ENCODE results near the gene RABGAP1L. TPM values are rescaled to one million over a fixed set of nuclear protein-coding genes. Genes with fewer than 3 reads are reported as not detected.
A peak's percentile ranks its signal among the peaks of the same experiment; 100 is the strongest.

RABGAP1L gene
- polyA plus RNA-seq, 1 donor = 51.9 TPM

GRCh38 chr1:174748586-174748985 lies 589.3 kb downstream of the RABGAP1L start:
- no peak overlapping the region for H3K4me3 ChIP-seq (ENCODE audit: low read length)
- no CpG with 5 or more reads among the region's 7 CpGs for WGBS (ENCODE audit: insufficient coverage, low lambda C conversion rate)
- no peak for DNase-seq
- H3K27ac ChIP-seq (ENCODE audit: low read length) = no peak overlapping the region
- no peaks in the 10 kb centered on the region for H3K4me1 ChIP-seq (ENCODE audit: control insufficient read depth, insufficient read depth, low read length)
- no peaks in the 10 kb centered on the region for H3K27me3 ChIP-seq (ENCODE audit: control insufficient read depth, insufficient read depth, low read length)
- no peaks in the 10 kb centered on the region for H3K36me3 ChIP-seq (ENCODE audit: control insufficient read depth, insufficient read depth, low read length)
- H3K9me3 ChIP-seq (ENCODE audit: control insufficient read depth, low read depth, low read length) = no peaks in the 10 kb centered on the region

DNA sequence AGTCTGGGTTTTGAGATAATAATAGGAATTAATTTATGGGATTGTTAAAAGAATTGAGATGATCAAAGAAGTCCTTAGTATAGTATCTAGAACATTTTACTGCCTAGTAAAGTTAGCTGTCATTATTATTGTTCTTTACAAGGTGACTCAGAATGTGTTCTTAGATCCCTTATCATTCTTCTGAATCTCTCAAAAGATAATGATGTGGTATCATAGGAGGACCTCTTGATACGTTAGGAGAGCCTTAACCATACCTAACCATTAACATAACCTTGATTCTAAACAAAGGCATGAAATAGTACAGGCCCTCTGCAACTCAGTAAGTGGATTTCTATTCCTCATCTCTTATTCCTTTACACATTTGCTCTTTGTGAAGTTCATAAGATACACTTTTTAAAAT lies 593.8 kb downstream of the RABGAP1L start:
- Histone ChIP-seq H3K27me3 (ENCODE audit: control insufficient read depth, insufficient read depth, low read length) (no peaks in the 10 kb centered on the region), H3K4me1 (ENCODE audit: control insufficient read depth, insufficient read depth, low read length) (no peaks in the 10 kb centered on the region), H3K9me3 (ENCODE audit: control insufficient read depth, low read depth, low read length) (no peaks in the 10 kb centered on the region), H3K27ac (ENCODE audit: low read length) (no peak overlapping the region), H3K4me3 (ENCODE audit: low read length) (no peak overlapping the region), H3K36me3 (ENCODE audit: control insufficient read depth, insufficient read depth, low read length) (no peaks in the 10 kb centered on the region)
- no peak for DNase-seq
- no CpG with 5 or more reads among the region's 1 CpG for WGBS (ENCODE audit: insufficient coverage, low lambda C conversion rate)

DNA sequence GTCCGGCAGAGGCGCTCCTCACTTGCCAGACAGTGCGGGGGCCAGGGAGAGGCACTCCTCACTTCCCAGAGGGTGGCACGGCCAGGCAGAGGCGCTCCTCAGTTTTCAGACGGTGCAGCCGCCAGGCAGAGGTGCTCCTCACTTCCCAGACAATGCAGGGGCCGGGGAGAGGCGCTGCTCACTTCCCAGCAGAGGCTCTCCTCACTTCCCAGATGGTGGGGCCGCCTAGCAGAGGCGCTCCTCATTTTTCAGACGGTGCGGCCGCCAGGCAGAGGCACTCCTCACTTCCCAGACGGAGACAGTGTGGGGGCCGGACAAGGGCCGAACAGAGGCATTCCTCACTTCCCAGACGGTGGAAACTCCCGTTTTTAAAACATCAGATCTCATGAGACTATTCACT lies 602.0 kb downstream of the RABGAP1L start:
- Histone ChIP-seq H3K9me3 (ENCODE audit: control insufficient read depth, low read depth, low read length) (peaks cover 3% of the 10 kb centered on the region), H3K4me1 (ENCODE audit: control insufficient read depth, insufficient read depth, low read length) (peaks cover 6% of the 10 kb centered on the region), H3K36me3 (ENCODE audit: control insufficient read depth, insufficient read depth, low read length) (no peaks in the 10 kb centered on the region), H3K4me3 (ENCODE audit: low read length) (no peak overlapping the region), H3K27me3 (ENCODE audit: control insufficient read depth, insufficient read depth, low read length) (no peaks in the 10 kb centered on the region), H3K27ac (ENCODE audit: low read length) (no peak overlapping the region)
- no CpG with 5 or more reads among the region's 19 CpGs for WGBS (ENCODE audit: insufficient coverage, low lambda C conversion rate)
- DNase-seq = no peak

DNA sequence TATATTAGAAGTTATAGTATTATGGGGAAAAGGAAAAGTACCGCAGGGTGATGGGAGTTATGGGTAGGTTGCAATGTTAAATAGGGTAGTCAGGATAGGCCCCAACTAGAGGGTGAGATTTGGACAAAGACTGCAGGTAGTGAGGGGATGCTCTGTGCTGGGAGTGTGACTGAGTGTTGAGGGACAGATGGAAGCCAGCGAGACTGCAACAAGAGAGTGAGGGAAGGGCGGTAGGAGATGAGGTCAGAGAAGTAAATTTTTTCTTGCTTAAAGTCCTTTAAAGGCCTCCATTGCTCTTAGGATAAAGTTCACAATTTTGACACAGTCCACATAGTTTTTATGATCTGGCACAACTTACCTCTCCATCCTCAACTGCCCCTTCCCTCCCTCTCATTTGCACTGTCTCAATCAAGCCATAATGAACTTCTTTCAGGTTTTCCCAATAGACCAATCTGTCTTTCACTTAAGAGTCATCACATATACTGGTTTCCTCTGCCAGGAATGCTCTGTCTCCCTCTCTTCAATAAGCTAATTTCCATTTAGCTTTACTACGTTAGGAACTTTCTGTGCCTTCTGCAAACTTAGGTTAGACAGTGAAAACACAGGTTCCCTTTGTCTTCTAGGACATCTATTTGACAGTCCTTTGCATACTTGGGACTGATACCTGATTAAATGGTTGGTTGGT lies 602.7 kb downstream of the RABGAP1L start:
- H3K4me1 ChIP-seq (ENCODE audit: control insufficient read depth, insufficient read depth, low read length) = peaks cover 11% of the 10 kb centered on the region
- H3K27ac ChIP-seq (ENCODE audit: low read length) = no peak overlapping the region
- DNase-seq = no peak
- H3K9me3 ChIP-seq (ENCODE audit: control insufficient read depth, low read depth, low read length) = peaks cover 3% of the 10 kb centered on the region
- no peak overlapping the region for H3K4me3 ChIP-seq (ENCODE audit: low read length)
- H3K36me3 ChIP-seq (ENCODE audit: control insufficient read depth, insufficient read depth, low read length) = no peaks in the 10 kb centered on the region
- WGBS (ENCODE audit: insufficient coverage, low lambda C conversion rate) = no CpG with 5 or more reads among the region's 4 CpGs
- H3K27me3 ChIP-seq (ENCODE audit: control insufficient read depth, insufficient read depth, low read length) = no peaks in the 10 kb centered on the region

DNA sequence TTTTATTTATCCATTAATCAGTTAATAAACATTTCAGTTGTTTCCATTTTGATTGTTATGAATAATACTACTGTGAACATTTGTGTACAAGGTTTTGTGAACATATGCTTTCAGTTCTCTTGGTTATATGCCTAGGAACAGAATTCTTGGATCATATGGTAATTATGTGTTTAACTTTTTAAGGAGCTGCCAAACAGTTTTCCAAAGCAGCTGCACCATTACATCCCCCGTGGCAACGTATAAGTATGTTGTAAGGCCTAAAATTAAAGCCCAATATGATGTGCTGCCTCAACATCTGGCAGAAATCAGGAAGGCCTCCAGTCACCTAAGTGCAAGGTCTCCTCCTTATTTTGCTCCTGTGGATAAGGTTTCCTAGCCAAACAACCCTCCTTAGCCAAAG lies 604.9 kb downstream of the RABGAP1L start:
- Histone ChIP-seq H3K9me3 (ENCODE audit: control insufficient read depth, low read depth, low read length) (peaks cover 3% of the 10 kb centered on the region), H3K4me3 (ENCODE audit: low read length) (no peak overlapping the region), H3K27ac (ENCODE audit: low read length) (no peak overlapping the region), H3K27me3 (ENCODE audit: control insufficient read depth, insufficient read depth, low read length) (no peaks in the 10 kb centered on the region), H3K4me1 (ENCODE audit: control insufficient read depth, insufficient read depth, low read length) (peaks cover 18% of the 10 kb centered on the region), H3K36me3 (ENCODE audit: control insufficient read depth, insufficient read depth, low read length) (no peaks in the 10 kb centered on the region)
- no peak for DNase-seq
- no CpG with 5 or more reads among the region's 2 CpGs for WGBS (ENCODE audit: insufficient coverage, low lambda C conversion rate)

- WGBS (ENCODE audit: insufficient coverage, low lambda C conversion rate) = no CpG with 5 or more reads among the region's 2 CpGs
- Histone ChIP-seq H3K27me3 (ENCODE audit: control insufficient read depth, insufficient read depth, low read length) (no peaks in the 10 kb centered on the region), H3K4me1 (ENCODE audit: control insufficient read depth, insufficient read depth, low read length) (peaks cover 18% of the 10 kb centered on the region), H3K27ac (ENCODE audit: low read length) (peak overlapping the region; percentile 54), H3K36me3 (ENCODE audit: control insufficient read depth, insufficient read depth, low read length) (no peaks in the 10 kb centered on the region), H3K9me3 (ENCODE audit: control insufficient read depth, low read depth, low read length) (no peaks in the 10 kb centered on the region), H3K4me3 (ENCODE audit: low read length) (no peak overlapping the region)
- peak; percentile 27 to 48 for DNase-seq
These were observed 607.4 kb downstream of the RABGAP1L start for GRCh38 chr1:174766727-174767126.

- no peak for DNase-seq
- 33% methylated on average over 1 of the region's 2 CpGs for WGBS (ENCODE audit: insufficient coverage, low lambda C conversion rate)
- no peaks in the 10 kb centered on the region for H3K36me3 ChIP-seq (ENCODE audit: control insufficient read depth, insufficient read depth, low read length)
These were observed 609.2 kb downstream of the RABGAP1L start for GRCh38 chr1:174768516-174768915.

DNA sequence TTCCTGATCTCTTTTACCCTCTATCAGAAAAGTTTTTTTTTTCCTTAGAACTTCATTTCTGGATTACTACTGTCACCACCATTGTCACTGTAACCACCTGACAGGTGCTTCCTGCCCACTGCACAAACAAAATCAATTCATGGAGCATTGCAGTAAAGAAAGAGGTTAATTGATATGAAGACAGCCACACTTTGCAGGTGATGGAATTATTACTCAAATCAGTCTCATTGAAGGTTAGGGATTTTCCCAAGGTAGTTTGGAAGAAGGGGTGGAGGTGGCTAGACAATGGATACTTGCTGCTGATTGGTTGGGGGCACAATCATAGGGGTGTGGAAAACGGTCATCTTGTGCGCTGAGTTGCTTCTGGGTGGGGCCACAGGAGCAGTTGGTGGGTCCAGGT lies 609.6 kb downstream of the RABGAP1L start:
- no CpG with 5 or more reads among the region's 2 CpGs for WGBS (ENCODE audit: insufficient coverage, low lambda C conversion rate)
- Histone ChIP-seq H3K4me3 (ENCODE audit: low read length) (no peak overlapping the region), H3K4me1 (ENCODE audit: control insufficient read depth, insufficient read depth, low read length) (peaks cover 18% of the 10 kb centered on the region), H3K27ac (ENCODE audit: low read length) (no peak overlapping the region), H3K27me3 (ENCODE audit: control insufficient read depth, insufficient read depth, low read length) (no peaks in the 10 kb centered on the region), H3K36me3 (ENCODE audit: control insufficient read depth, insufficient read depth, low read length) (no peaks in the 10 kb centered on the region), H3K9me3 (ENCODE audit: control insufficient read depth, low read depth, low read length) (no peaks in the 10 kb centered on the region)
- no peak for DNase-seq

More at GRCh38 chr1:174768516-174768915, 609.2 kb downstream of the RABGAP1L start:
- Histone ChIP-seq H3K4me3 (ENCODE audit: low read length) (no peak overlapping the region), H3K27me3 (ENCODE audit: control insufficient read depth, insufficient read depth, low read length) (no peaks in the 10 kb centered on the region), H3K4me1 (ENCODE audit: control insufficient read depth, insufficient read depth, low read length) (peaks cover 18% of the 10 kb centered on the region), H3K9me3 (ENCODE audit: control insufficient read depth, low read depth, low read length) (no peaks in the 10 kb centered on the region), H3K27ac (ENCODE audit: low read length) (no peak overlapping the region)

DNA sequence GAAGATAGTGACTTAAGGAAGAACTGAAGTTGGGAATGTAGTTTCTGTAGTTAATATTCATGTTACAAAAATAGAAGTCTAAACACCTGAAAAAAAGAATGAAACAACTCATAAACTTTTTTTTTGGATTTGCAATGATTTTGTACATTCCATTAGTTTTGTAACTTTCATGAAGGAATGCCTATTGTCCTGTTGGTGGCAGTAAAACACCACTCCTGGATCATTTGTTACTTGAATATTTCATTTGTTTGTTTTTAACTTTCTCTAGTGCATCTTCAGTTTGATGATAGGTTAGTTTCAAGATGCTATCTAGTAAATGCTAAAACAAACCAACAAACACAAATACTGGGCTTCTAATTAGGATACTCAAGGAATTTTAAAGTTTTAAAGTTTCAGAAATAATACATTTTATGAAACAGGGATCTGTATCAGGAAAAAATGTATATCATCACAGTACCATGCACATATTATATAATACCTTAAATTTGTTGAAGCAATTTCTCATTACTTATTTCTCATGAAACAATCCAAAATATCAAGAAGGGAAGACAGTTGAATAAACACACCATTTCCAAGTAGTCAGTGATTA lies 610.7 kb downstream of the RABGAP1L start:
- Histone ChIP-seq H3K4me1 (ENCODE audit: control insufficient read depth, insufficient read depth, low read length) (peaks cover 18% of the 10 kb centered on the region), H3K9me3 (ENCODE audit: control insufficient read depth, low read depth, low read length) (no peaks in the 10 kb centered on the region), H3K27me3 (ENCODE audit: control insufficient read depth, insufficient read depth, low read length) (no peaks in the 10 kb centered on the region), H3K36me3 (ENCODE audit: control insufficient read depth, insufficient read depth, low read length) (no peaks in the 10 kb centered on the region), H3K27ac (ENCODE audit: low read length) (no peak overlapping the region), H3K4me3 (ENCODE audit: low read length) (no peak overlapping the region)
- DNase-seq = peak in 1 of 2 donors; percentile 30

DNA sequence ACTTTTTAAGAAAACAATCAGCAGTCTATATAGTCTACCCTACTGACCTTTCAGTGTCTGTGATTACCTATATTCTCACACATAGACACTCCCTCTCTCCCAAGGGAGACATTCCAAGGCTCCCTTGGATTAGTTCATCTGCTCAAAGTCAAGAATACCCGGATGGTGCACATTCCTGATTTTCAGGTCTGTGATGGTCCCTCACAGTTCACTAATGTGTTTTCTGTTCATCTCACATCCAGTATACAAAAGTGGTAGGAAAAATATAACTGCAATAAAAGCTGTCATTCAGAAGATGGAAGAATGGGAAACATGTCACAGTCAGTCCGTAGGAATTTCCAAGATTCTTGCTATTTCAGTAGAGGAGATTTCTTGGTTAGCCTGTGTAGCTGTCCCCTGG lies 616.3 kb downstream of the RABGAP1L start:
- H3K4me3 ChIP-seq (ENCODE audit: low read length) = no peak overlapping the region
- DNase-seq = no peak
- H3K36me3 ChIP-seq (ENCODE audit: control insufficient read depth, insufficient read depth, low read length) = no peaks in the 10 kb centered on the region
- 100% methylated on average over 1 of the region's 2 CpGs for WGBS (ENCODE audit: insufficient coverage, low lambda C conversion rate)
- H3K4me1 ChIP-seq (ENCODE audit: control insufficient read depth, insufficient read depth, low read length) = no peaks in the 10 kb centered on the region
- no peaks in the 10 kb centered on the region for H3K27me3 ChIP-seq (ENCODE audit: control insufficient read depth, insufficient read depth, low read length)
- H3K9me3 ChIP-seq (ENCODE audit: control insufficient read depth, low read depth, low read length) = no peaks in the 10 kb centered on the region
- no peak overlapping the region for H3K27ac ChIP-seq (ENCODE audit: low read length)

DNA sequence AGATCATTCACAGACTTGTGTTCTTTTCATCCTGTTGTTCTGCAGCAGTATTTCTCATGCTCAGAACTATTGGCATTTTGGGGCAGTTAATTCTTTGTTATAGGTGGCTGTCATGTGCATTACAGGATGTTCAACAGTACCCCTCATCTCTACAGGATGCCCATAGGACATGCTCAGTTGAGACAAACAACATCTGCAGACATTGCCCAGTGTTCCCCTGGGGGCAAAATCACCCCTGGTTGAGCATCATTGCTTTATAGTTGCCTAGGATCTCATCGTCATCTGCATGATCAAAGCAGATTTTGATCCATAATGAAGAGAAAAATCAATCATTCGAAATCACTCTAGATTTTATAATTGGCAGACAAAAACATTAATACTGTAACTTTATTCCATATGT lies 617.9 kb downstream of the RABGAP1L start:
- no peak for DNase-seq
- Histone ChIP-seq H3K4me3 (ENCODE audit: low read length) (no peak overlapping the region), H3K36me3 (ENCODE audit: control insufficient read depth, insufficient read depth, low read length) (no peaks in the 10 kb centered on the region), H3K4me1 (ENCODE audit: control insufficient read depth, insufficient read depth, low read length) (no peaks in the 10 kb centered on the region), H3K27me3 (ENCODE audit: control insufficient read depth, insufficient read depth, low read length) (no peaks in the 10 kb centered on the region), H3K27ac (ENCODE audit: low read length) (no peak overlapping the region), H3K9me3 (ENCODE audit: control insufficient read depth, low read depth, low read length) (no peaks in the 10 kb centered on the region)
- 100% methylated on average over 1 of the region's 2 CpGs for WGBS (ENCODE audit: insufficient coverage, low lambda C conversion rate)

Data from large intestine (tissue), 3 donors.